ENCODE results near the gene DMKN.

DMKN gene

GRCh38 chr19:35533201-35533821 lies 19.9 kb upstream of the DMKN start, which contains the start of gene GAPDHS:
GAPDHS (plus strand) TSS chr19:35533456; CDS start chr19:35533528, 72 bp downstream.
- no peaks in the 10 kb centered on the region for H3K79me2 ChIP-seq (ENCODE audit: insufficient read depth, low read length)
- H3K36me3 ChIP-seq (ENCODE audit: insufficient read depth, low read length) = no peaks in the 10 kb centered on the region
- H3K9ac ChIP-seq (ENCODE audit: low read depth, low read length, poor library complexity, severe bottlenecking) = no peak within 1 kb of the TSS
- H3K4me1 ChIP-seq (ENCODE audit: insufficient read depth, low read length, poor library complexity, severe bottlenecking) = peaks cover 6% of the 10 kb centered on the region
- H3K4me2 ChIP-seq (ENCODE audit: low read depth, low read length, poor library complexity, severe bottlenecking) = no peak within 1 kb of the TSS
- H3K9me3 ChIP-seq (ENCODE audit: insufficient read depth, low read depth, low read length) = no peaks in the 10 kb centered on the region
- H3K27me3 ChIP-seq (ENCODE audit: insufficient read depth, low read length, poor library complexity, severe bottlenecking) = no peaks in the 10 kb centered on the region
- no peak within 1 kb of the TSS for H2AFZ ChIP-seq (ENCODE audit: low read length)
- no peaks in the 10 kb centered on the region for H3K9me2 ChIP-seq (replicated peaks; ENCODE audit: low read depth, low read length)
- no peaks in the 10 kb centered on the region for H3F3A ChIP-seq (ENCODE audit: low read depth)
- TF ChIP-seq EZH2phosphoT487 (IDR thresholded peaks at IDR 0.05; ENCODE audit: borderline replicate concordance) (no peak), CTCF (conservative IDR thresholded peaks at IDR 0.05; ENCODE audit: low read length) (no peak)
- no peaks in the 10 kb centered on the region for H4K20me1 ChIP-seq (ENCODE audit: insufficient read depth, low read length, poor library complexity, severe bottlenecking)
- H3K4me3 ChIP-seq (ENCODE audit: low read length, poor library complexity, severe bottlenecking) = no peak within 1 kb of the TSS

- Histone ChIP-seq H3K36me3 (ENCODE audit: insufficient read depth, low read length) (no peaks in the 10 kb centered on the region), H2AFZ (ENCODE audit: low read length) (no peak overlapping the region), H3K79me2 (ENCODE audit: insufficient read depth, low read length) (no peaks in the 10 kb centered on the region), H3K4me1 (ENCODE audit: insufficient read depth, low read length, poor library complexity, severe bottlenecking) (no peaks in the 10 kb centered on the region), H4K20me1 (ENCODE audit: insufficient read depth, low read length, poor library complexity, severe bottlenecking) (no peaks in the 10 kb centered on the region), H3K9me3 (ENCODE audit: insufficient read depth, low read depth, low read length) (no peaks in the 10 kb centered on the region), H3K9ac (ENCODE audit: low read depth, low read length, poor library complexity, severe bottlenecking) (no peak overlapping the region), H3F3A (ENCODE audit: low read depth) (no peaks in the 10 kb centered on the region), H3K9me2 (replicated peaks; ENCODE audit: low read depth, low read length) (no peaks in the 10 kb centered on the region), H3K27me3 (ENCODE audit: insufficient read depth, low read length, poor library complexity, severe bottlenecking) (no peaks in the 10 kb centered on the region), H3K4me2 (ENCODE audit: low read depth, low read length, poor library complexity, severe bottlenecking) (no peak overlapping the region), H3K4me3 (ENCODE audit: low read length, poor library complexity, severe bottlenecking) (no peak overlapping the region)
- no peak for TF ChIP-seq CTCF (conservative IDR thresholded peaks at IDR 0.05; ENCODE audit: low read length)
- TF ChIP-seq EZH2phosphoT487 (IDR thresholded peaks at IDR 0.05; ENCODE audit: borderline replicate concordance) = no peak
Measured at GRCh38 chr19:35531291-35531690, 17.8 kb upstream of the DMKN start.

GRCh38 chr19:35529241-35530218 lies 16.1 kb upstream of the DMKN start:
- no peaks in the 10 kb centered on the region for H3K27me3 ChIP-seq (ENCODE audit: insufficient read depth, low read length, poor library complexity, severe bottlenecking)
- no peaks in the 10 kb centered on the region for H3K9me3 ChIP-seq (ENCODE audit: insufficient read depth, low read depth, low read length)
- no peaks in the 10 kb centered on the region for H3K36me3 ChIP-seq (ENCODE audit: insufficient read depth, low read length)
- H3K9me2 ChIP-seq (replicated peaks; ENCODE audit: low read depth, low read length) = no peaks in the 10 kb centered on the region
- no peaks in the 10 kb centered on the region for H3K79me2 ChIP-seq (ENCODE audit: insufficient read depth, low read length)
- no peaks in the 10 kb centered on the region for H4K20me1 ChIP-seq (ENCODE audit: insufficient read depth, low read length, poor library complexity, severe bottlenecking)
- no peak overlapping the region for H3K9ac ChIP-seq (ENCODE audit: low read depth, low read length, poor library complexity, severe bottlenecking)
- no peak overlapping the region for H3K4me3 ChIP-seq (ENCODE audit: low read length, poor library complexity, severe bottlenecking)
- H2AFZ ChIP-seq (ENCODE audit: low read length) = no peak overlapping the region
- H3K4me2 ChIP-seq (ENCODE audit: low read depth, low read length, poor library complexity, severe bottlenecking) = no peak overlapping the region
- no peaks in the 10 kb centered on the region for H3F3A ChIP-seq (ENCODE audit: low read depth)
- no peak for TF ChIP-seq CTCF (conservative IDR thresholded peaks at IDR 0.05; ENCODE audit: low read length)
- no peak for TF ChIP-seq EZH2phosphoT487 (IDR thresholded peaks at IDR 0.05; ENCODE audit: borderline replicate concordance)
- H3K4me1 ChIP-seq (ENCODE audit: insufficient read depth, low read length, poor library complexity, severe bottlenecking) = no peaks in the 10 kb centered on the region
